ENCODE results near the gene SLC41A1. TPM values are rescaled to one million over a fixed set of nuclear protein-coding genes. Genes with fewer than 3 reads are reported as not detected.
A peak's percentile ranks its signal among the peaks of the same experiment; 100 is the strongest.
"Not testable (repeated sequence)": the region's sequence is repeated elsewhere in the genome, so short reads cannot be mapped to it uniquely, and the experiment has no call there.

Gene SLC41A1
- total RNA-seq (2022) (27.8 and 31.9 TPM in 2 replicates), Bru-seq, nascent RNA (percentile 55 among the genes with signal in this experiment), BruChase-seq, experiment 1, labeled RNA remaining after a 6-hour chase (percentile 84 among the genes with signal in this experiment), BruChase-seq, experiment 2, labeled RNA remaining after a 2-hour chase (percentile 75 among the genes with signal in this experiment)
- long read RNA-seq, full-length matches to known transcripts: 6 of 15 reads
- long read RNA-seq, partial matches to known transcripts: 4 of 15 reads
- long read RNA-seq, other reads (novel, unspliced or antisense): 5 of 15 reads

GRCh38 chr1:205812878-205813754, at the start of gene SLC41A1:
TSS of gene SLC41A1 (minus strand) at chr1:205813198. CDS start at chr1:205810441, 2,757 bp downstream.
- BruUV-seq (replicated peaks): no TSS peak
- Mint-ChIP-seq H3K4me3 (ENCODE audit: low read depth, unreplicated experiment) (peak within 1 kb of the TSS; percentile 92), H3K9me3 (ENCODE audit: low read depth, unreplicated experiment) (no peaks in the 10 kb centered on the region), H3K4me1 (ENCODE audit: low read depth, unreplicated experiment) (peaks cover 30% of the 10 kb centered on the region), H3K27ac (ENCODE audit: unreplicated experiment) (peak within 1 kb of the TSS; percentile 75), H3K27me3 (ENCODE audit: unreplicated experiment) (no peaks in the 10 kb centered on the region), H3K36me3 (ENCODE audit: insufficient read depth, unreplicated experiment) (peaks cover 25% of the 10 kb centered on the region)
- TF ChIP-seq CTCF (IDR thresholded peaks at IDR 0.05; ENCODE audit: unreplicated experiment): no peak
- intact Hi-C loops (cut with micrococcal nuclease; ENCODE audit: unreplicated experiment): loop anchor here (5.0 kb wide), 1 partner anchor 94 kb away; no protein-coding TSS in a partner anchor
- CTCF ChIA-PET: interaction anchor here (0.6 to 1.8 kb wide), 3 partner anchors 30 to 164 kb away, joined by 3 to 5 read pairs (median 5); partner anchors contain the start of gene PM20D1
- peak; percentile 93 for DNase-seq

GRCh38 chr1:205861540-205861939, 48.5 kb upstream of the SLC41A1 start:
- Mint-ChIP-seq H3K36me3 (ENCODE audit: insufficient read depth, unreplicated experiment) (no peaks in the 10 kb centered on the region), H3K4me1 (ENCODE audit: low read depth, unreplicated experiment) (peaks cover 12% of the 10 kb centered on the region), H3K9me3 (ENCODE audit: low read depth, unreplicated experiment) (peaks cover 2% of the 10 kb centered on the region), H3K27me3 (ENCODE audit: unreplicated experiment) (peaks cover 33% of the 10 kb centered on the region), H3K27ac (ENCODE audit: unreplicated experiment) (no peak overlapping the region), H3K4me3 (ENCODE audit: low read depth, unreplicated experiment) (no peak overlapping the region)
- no TSS peak for BruUV-seq (replicated peaks)
- no peak for TF ChIP-seq CTCF (IDR thresholded peaks at IDR 0.05; ENCODE audit: unreplicated experiment)
- DNase-seq: no peak
- intact Hi-C loops (cut with micrococcal nuclease; ENCODE audit: unreplicated experiment): no loop called here
- CTCF ChIA-PET: no interaction called here

- no peak for DNase-seq
- intact Hi-C loops (cut with micrococcal nuclease; ENCODE audit: unreplicated experiment): loop anchor here (10.0 kb wide), 1 partner anchor 64 kb away; no protein-coding TSS in a partner anchor
- no peak overlapping the region for H3K27ac Mint-ChIP-seq (ENCODE audit: unreplicated experiment)
- no peaks in the 10 kb centered on the region for H3K36me3 Mint-ChIP-seq (ENCODE audit: insufficient read depth, unreplicated experiment)
- CTCF ChIA-PET: interaction anchor here (1.1 kb wide), 1 partner anchor 66 kb away, joined by 6 read pairs; no protein-coding TSS in a partner anchor
- peaks cover 12% of the 10 kb centered on the region for H3K27me3 Mint-ChIP-seq (ENCODE audit: unreplicated experiment)
- peaks cover 8% of the 10 kb centered on the region for H3K9me3 Mint-ChIP-seq (ENCODE audit: low read depth, unreplicated experiment)
- H3K4me1 Mint-ChIP-seq (ENCODE audit: low read depth, unreplicated experiment): peaks cover 12% of the 10 kb centered on the region
- TF ChIP-seq CTCF (IDR thresholded peaks at IDR 0.05; ENCODE audit: unreplicated experiment): no peak
- H3K4me3 Mint-ChIP-seq (ENCODE audit: low read depth, unreplicated experiment): peak overlapping the region; percentile 1
- BruUV-seq (replicated peaks): no TSS peak
Observed at GRCh38 chr1:205858141-205858961, 45.4 kb upstream of the SLC41A1 start.

- not testable (repeated sequence) for H3K27me3 Mint-ChIP-seq (ENCODE audit: unreplicated experiment)
Observed at GRCh38 chr1:205857501-205857900, 44.5 kb upstream of the SLC41A1 start.

More at GRCh38 chr1:205857501-205857900, 44.5 kb upstream of the SLC41A1 start:
- H3K9me3 Mint-ChIP-seq (ENCODE audit: low read depth, unreplicated experiment); H3K4me3 Mint-ChIP-seq (ENCODE audit: low read depth, unreplicated experiment); BruUV-seq (replicated peaks); CTCF ChIA-PET; DNase-seq; H3K36me3 Mint-ChIP-seq (ENCODE audit: insufficient read depth, unreplicated experiment); H3K27ac Mint-ChIP-seq (ENCODE audit: unreplicated experiment): not testable (repeated sequence)
- peaks cover 12% of the 10 kb centered on the region for H3K4me1 Mint-ChIP-seq (ENCODE audit: low read depth, unreplicated experiment)
- intact Hi-C loops (cut with micrococcal nuclease; ENCODE audit: unreplicated experiment): loop anchor here (10.0 kb wide), 1 partner anchor 63 kb away; no protein-coding TSS in a partner anchor
